Spleen (tissue), 11 donors: ENCODE data around the gene ALOXE3. TPM values are rescaled to one million over a fixed set of nuclear protein-coding genes. Genes with fewer than 3 reads are reported as not detected.

Experiments used
- DNase-seq: peaks from one replicate; pipeline ENCODE4 v3.0.0-alpha.2; 2020
- H3K27ac ChIP-seq, 8 donors: fragments of 200-600 bp; sonication (generic) in 7 of 8; 1 replicate in 4 of 8; 2 replicates in 4 of 8; pipeline versions ENCODE4 v1.5.0 to v1.8.0; 2016 to 2021; ENCODE audit warnings: inconsistent platforms in 4 of 8, mild to moderate bottlenecking in 4 of 8, moderate library complexity in 1 of 8
- H3K27me3 ChIP-seq, 7 donors: fragments of 200-600 bp; sonication (generic) in 6 of 7; replicated peaks in 1 of 7; 1 replicate in 4 of 7; 2 replicates in 3 of 7; pipeline versions ENCODE4 v1.5.0 to v1.8.0; 2016 to 2021; ENCODE audit warnings: inconsistent platforms in 3 of 7, mild to moderate bottlenecking in 1 of 7
- H3K36me3 ChIP-seq, 6 donors: fragments of 200-600 bp; sonication (generic) in 5 of 6; 1 replicate in 4 of 6; 2 replicates in 2 of 6; pipeline versions ENCODE4 v1.5.0 to v1.8.0; 2016 to 2021; ENCODE audit warnings: inconsistent platforms in 2 of 6
- H3K4me1 ChIP-seq, 6 donors: fragments of 200-600 bp; sonication (generic) in 5 of 6; 1 replicate in 3 of 6; 2 replicates in 3 of 6; pipeline versions ENCODE4 v1.5.0 to v1.8.0; 2016 to 2021; ENCODE audit warnings: inconsistent platforms in 3 of 6
- H3K4me3 ChIP-seq, 8 donors: fragments of 200-600 bp; sonication (generic) in 7 of 8; 1 replicate in 4 of 8; 2 replicates in 4 of 8; pipeline versions ENCODE4 v1.5.0 to v1.8.0; 2016 to 2021; ENCODE audit warnings: inconsistent platforms in 4 of 8, mild to moderate bottlenecking in 4 of 8, moderate library complexity in 2 of 8
- H3K9me3 ChIP-seq, 8 donors: fragments of 200-600 bp; sonication (generic) in 7 of 8; 1 replicate in 4 of 8; 2 replicates in 4 of 8; pipeline versions ENCODE4 v1.5.0 to v1.8.0; 2016 to 2021; ENCODE audit warnings: inconsistent platforms in 4 of 8
- CTCF ChIP-seq, 11 experiments: fragments of 200-600 bp in 7 of 11; fragments of 450-650 bp in 4 of 11; sonication (generic) in 4 of 11; IDR thresholded peaks in 8 of 11; conservative IDR thresholded peaks in 3 of 11; 1 replicate in 7 of 11; 2 replicates in 4 of 11; pipeline versions ENCODE4 v1.4.0 to v1.8.0; 2016 to 2021; ENCODE audit warnings: antibody characterized with exemption in 11 of 11, inconsistent platforms in 4 of 11, mild to moderate bottlenecking in 1 of 11
- POLR2A ChIP-seq, 3 donors: fragments of 450-650 bp; IDR thresholded peaks; one replicate each; pipeline ENCODE4 v1.5.1; 2017; ENCODE audit warnings: antibody characterized with exemption in 3 of 3, mild to moderate bottlenecking in 1 of 3
- POLR2AphosphoS5 ChIP-seq, 3 donors: sonication (generic); formaldehyde crosslinking; IDR thresholded peaks; one replicate each; pipeline ENCODE4 v1.5.1; 2017; ENCODE audit warnings: antibody characterized with exemption in 3 of 3
- WGBS, 5 donors: extraction: QIAGEN DNeasy Blood & Tissue Kit in 3 of 5; methylation state at CpG; one replicate each; pipeline versions ENCODE4 v1.1.5 to v1.1.7; 2013 to 2018; 5-methylcytosine and 5-hydroxymethylcytosine counted together
- intact Hi-C: fragments of 100-400 bp; cut with DNase I; formaldehyde crosslinking; loops from one replicate; pipeline ENCODE4 v1.15.0; 2023; ENCODE audit warnings: low total_unique reads
- microRNA-seq, 3 donors: library from miRNA; unstranded; fragments of <30 nt; microRNA quantifications; one replicate each; pipeline versions ENCODE4 to v1.1.0, GENCODE V29; 2019 to 2020
- polyA plus RNA-seq, 3 donors: library from polyadenylated mRNA; stranded (reverse); fragments of 200-250 nt; gene quantifications; one replicate each; pipeline ENCODE4 v1.2.1, GENCODE V29; 2013
- small RNA-seq, 4 donors: library from RNA; depleted of rRNA; stranded (forward); fragments of <200 nt; gene quantifications; one replicate each; pipeline ENCODE3, GENCODE V24; 2016
- total RNA-seq, 7 donors: library from RNA; depleted of rRNA in 3 of 7; stranded (reverse); fragments of >200 nt in 3 of 7; fragmentation: NEBNext Ultra II Directional in 4 of 7; extraction: Animal tissue kit (Norgen Biotek cat#: 25700) in 4 of 7; gene quantifications; one replicate each; pipeline versions ENCODE4 v1.1.0 to v1.2.1, GENCODE V29; 2016 to 2021
- donor health status: healthy with polysubstance abuse.
- donor health status: DM: no; HTN: no; CAD: no; lungs with moderate emphysema.
- donor health status: DM: no; HTN: no; CAD: no.
- donor health status: Bipolar disorder and iron deficiency.
- donor health status: healthy.
- donor health status: DM: no; HTN: no; CAD: no.
- donor health status: DM: yes; HTN: yes; CAD: no.

Gene ALOXE3
- total and polyA plus RNA-seq, 10 donors: 0.03 TPM; not detected in 9

DNA sequence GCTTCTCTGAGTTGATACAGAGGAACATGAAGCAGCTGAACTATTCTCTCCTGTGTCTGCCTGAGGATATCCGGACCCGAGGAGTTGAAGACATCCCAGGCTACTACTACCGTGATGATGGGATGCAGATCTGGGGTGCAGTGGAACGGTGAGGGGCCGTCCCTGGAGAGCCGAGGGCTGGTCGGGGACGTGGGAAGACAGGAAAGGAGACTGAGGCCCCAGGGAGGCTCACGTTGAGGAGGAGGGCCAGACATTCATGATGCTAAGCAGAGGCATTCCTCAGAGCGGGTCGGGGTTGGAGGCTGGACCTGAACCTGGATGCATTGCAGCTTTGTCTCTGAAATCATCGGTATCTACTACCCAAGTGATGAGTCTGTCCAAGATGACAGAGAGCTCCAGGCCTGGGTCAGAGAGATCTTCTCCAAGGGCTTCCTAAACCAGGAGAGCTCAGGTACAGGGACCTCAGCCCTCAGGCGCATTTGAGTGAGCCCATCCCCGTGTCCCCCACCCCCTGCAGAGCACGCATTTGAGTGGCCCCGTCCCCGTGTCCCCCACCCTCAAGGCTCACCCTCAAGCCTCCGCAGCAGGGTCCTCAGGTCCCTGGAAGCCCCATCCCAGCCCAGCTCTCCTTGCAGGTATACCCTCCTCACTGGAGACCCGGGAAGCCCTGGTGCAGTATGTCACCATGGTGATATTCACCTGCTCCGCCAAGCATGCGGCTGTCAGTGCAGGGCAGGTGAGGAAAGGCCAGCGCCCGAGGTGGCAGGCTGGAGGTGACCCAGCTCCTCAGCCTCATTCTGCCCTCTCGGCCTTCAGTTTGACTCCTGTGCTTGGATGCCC is 71.2 kb downstream of the ALOXE3 start:
- H3K4me1 ChIP-seq: peaks cover 0 to 6% (median 0%) of the 10 kb centered on the region in 6 donors
- WGBS, 5 donors: 80 to 89% (median 85%) methylated on average over 13 to 24 of the region's 24 CpGs
- H3K4me3 ChIP-seq: no peak overlapping the region
- no peak overlapping the region for H3K27ac ChIP-seq
- intact Hi-C loops: no loop called here
- TF ChIP-seq CTCF (IDR thresholded peaks at IDR 0.05 in 8 of 11, conservative IDR thresholded peaks at IDR 0.05 in 3 of 11) (no peak), POLR2AphosphoS5 (IDR thresholded peaks at IDR 0.05) (no peak), POLR2A (IDR thresholded peaks at IDR 0.05) (no peak)
- no peaks in the 10 kb centered on the region for H3K9me3 ChIP-seq
- H3K27me3 ChIP-seq: peaks cover 0 to 23% (median 0%) of the 10 kb centered on the region in 7 donors
- DNase-seq: no peak
- peaks cover 0 to 3% (median 0%) of the 10 kb centered on the region in 6 donors for H3K36me3 ChIP-seq

DNA sequence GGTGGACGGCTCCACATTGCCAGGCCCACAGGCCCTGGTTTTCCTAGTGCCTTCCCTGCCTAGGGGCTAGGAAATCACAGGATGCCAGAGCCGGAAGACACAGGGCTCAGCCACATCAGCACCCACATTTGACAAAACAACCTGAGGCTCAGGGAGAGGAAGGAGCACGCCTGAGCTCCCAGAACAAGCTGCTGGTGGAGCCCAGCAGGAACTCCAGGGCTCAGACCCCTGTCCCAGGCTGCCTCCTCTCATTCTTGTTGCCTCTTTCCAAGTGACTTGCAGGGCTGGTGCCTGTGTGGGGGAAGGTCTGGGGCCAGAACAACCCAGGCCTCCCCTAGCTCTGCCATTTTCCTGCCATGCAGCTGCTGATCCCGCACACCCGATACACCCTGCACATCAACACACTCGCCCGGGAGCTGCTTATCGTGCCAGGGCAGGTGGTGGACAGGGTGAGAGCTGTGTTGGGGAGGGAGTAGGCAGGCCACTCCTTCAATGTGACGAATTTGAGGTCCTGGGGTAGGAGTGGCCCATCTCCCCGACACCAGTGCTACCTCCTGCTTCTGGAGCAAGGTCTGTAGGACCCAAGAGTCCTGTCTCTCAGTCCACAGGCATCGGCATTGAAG is 71.9 kb downstream of the ALOXE3 start:
- Histone ChIP-seq H3K27me3 (peaks cover 0 to 27% (median 0%) of the 10 kb centered on the region in 7 donors), H3K36me3 (peaks cover 0 to 3% (median 0%) of the 10 kb centered on the region in 6 donors), H3K9me3 (no peaks in the 10 kb centered on the region), H3K4me1 (peaks cover 0 to 13% (median 4%) of the 10 kb centered on the region in 6 donors), H3K4me3 (no peak overlapping the region), H3K27ac (no peak overlapping the region)
- no peak for TF ChIP-seq POLR2AphosphoS5 (IDR thresholded peaks at IDR 0.05)
- TF ChIP-seq CTCF (IDR thresholded peaks at IDR 0.05 in 8 of 11, conservative IDR thresholded peaks at IDR 0.05 in 3 of 11): no peak
- TF ChIP-seq POLR2A (IDR thresholded peaks at IDR 0.05): no peak
- DNase-seq: no peak
- intact Hi-C loops: no loop called here
- 84 to 90% (median 87%) methylated on average over 10 to 11 of the region's 11 CpGs for WGBS, 5 donors

Small RNA genes lying within 50 kb of the gene (microRNA-seq; reads per million reads assigned to microRNA genes)
- gene MIR4314: 0 reads per million in 3 donors
- gene MIR6883: 0 to 0.36 (median 0) reads per million in 3 donors

Small RNA genes lying within 50 kb of the gene (small RNA-seq; reads per million reads assigned to genes)
- gene MIR4314: 0 reads per million in 4 donors

Other genes with a start within 250 kb of the ALOXE3 start
- gene CHD3, start 229.7 kb downstream of the ALOXE3 start, total RNA-seq: 100 to 1,000 TPM in 2 of 7 donors, 10 to 100 TPM in 5; 60.9 to 117 (median 83.6) TPM
- gene CHD3, start 229.7 kb downstream of the ALOXE3 start, polyA plus RNA-seq: 10 to 100 TPM; 37.0 to 84.3 (median 71.8) TPM
- gene RNF227, start 202.2 kb downstream of the ALOXE3 start, total RNA-seq: 10 to 100 TPM in 1 of 7 donors, 1 to 10 TPM in 6; 2.5 to 20.7 (median 3.4) TPM
- gene RNF227, start 202.2 kb downstream of the ALOXE3 start, polyA plus RNA-seq: 1 to 10 TPM; 2.4 to 4.0 (median 3.8) TPM
- gene KCNAB3, start 188.7 kb downstream of the ALOXE3 start, total RNA-seq: 1 to 10 TPM; 1.1 to 6.3 (median 4.2) TPM
- gene KCNAB3, start 188.7 kb downstream of the ALOXE3 start, polyA plus RNA-seq: 1 to 10 TPM; 2.3 to 5.6 (median 2.9) TPM
- gene TRAPPC1, start 186.6 kb downstream of the ALOXE3 start, total RNA-seq: 100 to 1,000 TPM in 3 of 7 donors, 10 to 100 TPM in 4; 71.1 to 120 (median 98.9) TPM
- 100 to 1,000 TPM; 128 to 172 (median 135) TPM for gene TRAPPC1, start 186.6 kb downstream of the ALOXE3 start, polyA plus RNA-seq
- gene CNTROB, start 186.3 kb downstream of the ALOXE3 start, total RNA-seq: 10 to 100 TPM; 22.6 to 27.0 (median 25.2) TPM
- 10 to 100 TPM; 19.6 to 27.1 (median 24.2) TPM for gene CNTROB, start 186.3 kb downstream of the ALOXE3 start, polyA plus RNA-seq
- under 1 TPM in 2 of 7 donors, not detected in 5; 0.07 to 0.43 TPM for gene GUCY2D, start 115.9 kb downstream of the ALOXE3 start, total RNA-seq
- gene GUCY2D, start 115.9 kb downstream of the ALOXE3 start, polyA plus RNA-seq: under 1 TPM in 1 of 3 donors, not detected in 2; 0.03 TPM
- 1 to 10 TPM in 5 of 7 donors, under 1 TPM in 2; 0.13 to 6.2 (median 2.8) TPM for gene ALOX15B, start 79.5 kb downstream of the ALOXE3 start, total RNA-seq
- 1 to 10 TPM; 1.0 to 7.8 (median 2.7) TPM for gene ALOX15B, start 79.5 kb downstream of the ALOXE3 start, polyA plus RNA-seq
- 1 to 10 TPM in 2 of 7 donors, under 1 TPM in 1, not detected in 4; 0.47 to 1.3 (median 1.0) TPM for gene ALOX12B, start 30.8 kb downstream of the ALOXE3 start, total RNA-seq
- under 1 TPM; 0.80 to 0.89 (median 0.83) TPM for gene ALOX12B, start 30.8 kb downstream of the ALOXE3 start, polyA plus RNA-seq
- gene HES7, start 5.6 kb upstream of the ALOXE3 start, total RNA-seq: under 1 TPM in 2 of 7 donors, not detected in 5; 0.41 to 0.67 TPM
- under 1 TPM; 0.04 to 0.53 (median 0.32) TPM for gene HES7, start 5.6 kb upstream of the ALOXE3 start, polyA plus RNA-seq
- gene PER1, start 33.9 kb upstream of the ALOXE3 start, total RNA-seq: 100 to 1,000 TPM in 2 of 7 donors, 10 to 100 TPM in 5; 68.0 to 213 (median 73.5) TPM
- gene PER1, start 33.9 kb upstream of the ALOXE3 start, polyA plus RNA-seq: 10 to 100 TPM; 12.6 to 83.0 (median 17.5) TPM
- gene VAMP2, start 44.4 kb upstream of the ALOXE3 start, total RNA-seq: 10 to 100 TPM; 37.5 to 94.8 (median 65.7) TPM
- 10 to 100 TPM; 38.7 to 57.8 (median 38.8) TPM for gene VAMP2, start 44.4 kb upstream of the ALOXE3 start, polyA plus RNA-seq
- 10 to 100 TPM; 13.0 to 42.2 (median 22.4) TPM for gene TMEM107, start 57.9 kb upstream of the ALOXE3 start, total RNA-seq
- 10 to 100 TPM in 2 of 3 donors, 1 to 10 TPM in 1; 8.1 to 14.0 (median 11.9) TPM for gene TMEM107, start 57.9 kb upstream of the ALOXE3 start, polyA plus RNA-seq
- gene BORCS6, start 71.7 kb upstream of the ALOXE3 start, total RNA-seq: 10 to 100 TPM in 6 of 7 donors, 1 to 10 TPM in 1; 9.5 to 14.6 (median 12.3) TPM
- 10 to 100 TPM in 2 of 3 donors, 1 to 10 TPM in 1; 10.0 to 16.5 (median 12.9) TPM for gene BORCS6, start 71.7 kb upstream of the ALOXE3 start, polyA plus RNA-seq
- gene AURKB, start 92.1 kb upstream of the ALOXE3 start, total RNA-seq: 10 to 100 TPM in 4 of 7 donors, 1 to 10 TPM in 3; 2.4 to 21.0 (median 10.6) TPM
- gene AURKB, start 92.1 kb upstream of the ALOXE3 start, polyA plus RNA-seq: 10 to 100 TPM in 2 of 3 donors, 1 to 10 TPM in 1; 6.2 to 30.9 (median 10.5) TPM
- 100 to 1,000 TPM in 3 of 7 donors, 10 to 100 TPM in 4; 53.9 to 131 (median 91.3) TPM for gene CTC1, start 129.5 kb upstream of the ALOXE3 start, total RNA-seq
- gene CTC1, start 129.5 kb upstream of the ALOXE3 start, polyA plus RNA-seq: 10 to 100 TPM; 16.6 to 47.4 (median 22.6) TPM
- 10 to 100 TPM; 14.0 to 70.3 (median 30.8) TPM for gene PFAS, start 130.8 kb upstream of the ALOXE3 start, total RNA-seq
- gene PFAS, start 130.8 kb upstream of the ALOXE3 start, polyA plus RNA-seq: 10 to 100 TPM; 12.6 to 22.8 (median 14.1) TPM
- 10 to 100 TPM; 18.9 to 25.6 (median 21.2) TPM for gene RANGRF, start 170.2 kb upstream of the ALOXE3 start, total RNA-seq
- gene RANGRF, start 170.2 kb upstream of the ALOXE3 start, polyA plus RNA-seq: 10 to 100 TPM; 52.1 to 55.9 (median 54.1) TPM
- gene SLC25A35, start 176.9 kb upstream of the ALOXE3 start, total RNA-seq: 10 to 100 TPM in 1 of 7 donors, 1 to 10 TPM in 6; 4.2 to 16.7 (median 7.3) TPM
- gene SLC25A35, start 176.9 kb upstream of the ALOXE3 start, polyA plus RNA-seq: 1 to 10 TPM; 4.6 to 5.6 (median 5.5) TPM
- gene ARHGEF15, start 191.7 kb upstream of the ALOXE3 start, total RNA-seq: 10 to 100 TPM in 4 of 7 donors, 1 to 10 TPM in 3; 6.9 to 16.7 (median 12.1) TPM
- 10 to 100 TPM in 1 of 3 donors, 1 to 10 TPM in 2; 2.3 to 14.2 (median 7.3) TPM for gene ARHGEF15, start 191.7 kb upstream of the ALOXE3 start, polyA plus RNA-seq
- gene ODF4, start 221.3 kb upstream of the ALOXE3 start, total RNA-seq: not detected
- not detected for gene ODF4, start 221.3 kb upstream of the ALOXE3 start, polyA plus RNA-seq